Measurements from ENCODE around the gene MRPL4.

MRPL4 gene

GRCh38 chr19:10289167-10289835 lies 37.3 kb downstream of the MRPL4 start:
- peak; percentile 26 for DNase-seq (ENCODE audit: low read depth)

GRCh38 chr19:10289836-10290356 lies 37.9 kb downstream of the MRPL4 start, which contains the start of gene ICAM5:
Gene ICAM5, plus strand, starts transcription at chr19:10289952. Its CDS starts 92 bp downstream, at chr19:10290044.
- no peak for DNase-seq (ENCODE audit: low read depth)

GRCh38 chr19:10290357-10290875 lies 38.4 kb downstream of the MRPL4 start:
- no peak for DNase-seq (ENCODE audit: low read depth)

GRCh38 chr19:10290876-10291553 lies 39.0 kb downstream of the MRPL4 start:
- no peak for DNase-seq (ENCODE audit: low read depth)

GRCh38 chr19:10291554-10292205 lies 39.7 kb downstream of the MRPL4 start:
- no peak for DNase-seq (ENCODE audit: low read depth)

- peak; percentile 39 for DNase-seq (ENCODE audit: low read depth)
Observed at GRCh38 chr19:10292206-10292788, 40.3 kb downstream of the MRPL4 start.

- no peak for DNase-seq (ENCODE audit: low read depth)
Observed at GRCh38 chr19:10292789-10293636, 41.0 kb downstream of the MRPL4 start.

- DNase-seq (ENCODE audit: low read depth) = no peak
Observed at GRCh38 chr19:10293637-10294367, 41.8 kb downstream of the MRPL4 start.

- DNase-seq (ENCODE audit: low read depth) = no peak
Observed at GRCh38 chr19:10294368-10294697, 42.3 kb downstream of the MRPL4 start.

- DNase-seq (ENCODE audit: low read depth) = peak; percentile 53
Observed at GRCh38 chr19:10295305-10295846, 43.4 kb downstream of the MRPL4 start.

- DNase-seq (ENCODE audit: low read depth) = no peak
Observed at GRCh38 chr19:10295847-10296591, 44.0 kb downstream of the MRPL4 start.

- no peak for DNase-seq (ENCODE audit: low read depth)
Observed at GRCh38 chr19:10299545-10300458, 47.8 kb downstream of the MRPL4 start.

- DNase-seq (ENCODE audit: low read depth) = no peak
Observed at GRCh38 chr19:10305139-10305806, 53.3 kb downstream of the MRPL4 start.

- no peak for DNase-seq (ENCODE audit: low read depth)
Observed at GRCh38 chr19:10306327-10306726, 54.3 kb downstream of the MRPL4 start.

- DNase-seq (ENCODE audit: low read depth) = no peak
Observed at GRCh38 chr19:10309423-10309822, 57.4 kb downstream of the MRPL4 start, which contains the start of gene ZGLP1. Gene ZGLP1, minus strand, starts transcription at chr19:10309815.

All from activated T-helper 1 cell treated with Interleukin-2 at 50 U/mL for 16 hours (primary cell).